Measurements from ENCODE around the gene KLRC3. TPM values are rescaled to one million over a fixed set of nuclear protein-coding genes. Genes with fewer than 3 reads are reported as not detected.

KLRC3 gene
- total RNA-seq, 4 donors from 2014 or later: not detected

GRCh38 chr12:10364815-10365622 is 55.4 kb downstream of the KLRC3 start:
- Histone ChIP-seq H3K4me1 (peaks cover 13 to 40% (median 29%) of the 10 kb centered on the region in 4 donors), H3K27me3 (no peaks in the 10 kb centered on the region), H3K36me3 (no peaks in the 10 kb centered on the region), H3K4me3 (peak overlapping the region; percentile 56 to 63 (median 60)), H3K27ac (peak overlapping the region; percentile 89 to 96 (median 94)), H3K9me3 (no peaks in the 10 kb centered on the region)
- in situ Hi-C loops (cut with MboI; ENCODE audit: low pct_ligation_motif_present in 1 of 4, low pct_unique_long_range_greater_than_20kb in 1 of 4, low sequenced_read_pairs in 3 of 4): no loop called here
- DNase-seq: peak; percentile 71
- 2 to 6% methylated on average over 8 to 15 of the region's 15 CpGs for WGBS, 2 donors (ENCODE audit: low coverage in 1 of 2)
- TF ChIP-seq POLR2AphosphoS5 (IDR thresholded peaks at IDR 0.05): peak in 2 of 3 donors; percentile 27 to 41
- TF ChIP-seq POLR2A (IDR thresholded peaks at IDR 0.05): peak; percentile 17
- TF ChIP-seq EP300 (IDR thresholded peaks at IDR 0.05; ENCODE audit: low read depth): no peak
- TF ChIP-seq CTCF (IDR thresholded peaks at IDR 0.05): no peak
- intact Hi-C loops (cut with DNase I; ENCODE audit: low total_unique reads): no loop called here

- Histone ChIP-seq H3K9me3 (no peaks in the 10 kb centered on the region), H3K4me3 (peak overlapping the region; percentile 56 to 63 (median 60)), H3K27me3 (no peaks in the 10 kb centered on the region), H3K4me1 (peaks cover 13 to 40% (median 29%) of the 10 kb centered on the region in 4 donors), H3K36me3 (no peaks in the 10 kb centered on the region), H3K27ac (peak overlapping the region; percentile 89 to 96 (median 94))
- peak; percentile 41 for DNase-seq
- WGBS, 2 donors (ENCODE audit: low coverage in 1 of 2): 0 to 10% methylated on average over 4 to 18 of the region's 19 CpGs
- intact Hi-C loops (cut with DNase I; ENCODE audit: low total_unique reads) (no loop called here), in situ Hi-C loops (cut with MboI; ENCODE audit: low pct_ligation_motif_present in 1 of 4, low pct_unique_long_range_greater_than_20kb in 1 of 4, low sequenced_read_pairs in 3 of 4) (no loop called here)
- TF ChIP-seq POLR2A (IDR thresholded peaks at IDR 0.05) (peak; percentile 58), POLR2AphosphoS5 (IDR thresholded peaks at IDR 0.05) (peak in 1 of 3 donors; percentile 31), CTCF (IDR thresholded peaks at IDR 0.05) (no peak), EP300 (IDR thresholded peaks at IDR 0.05; ENCODE audit: low read depth) (no peak)
Observed at GRCh38 chr12:10363914-10364814, 56.2 kb downstream of the KLRC3 start.

- Histone ChIP-seq H3K4me1 (peaks cover 13 to 40% (median 29%) of the 10 kb centered on the region in 4 donors), H3K9me3 (no peaks in the 10 kb centered on the region), H3K27me3 (no peaks in the 10 kb centered on the region), H3K36me3 (no peaks in the 10 kb centered on the region), H3K27ac (peak overlapping the region; percentile 89 to 96 (median 94)), H3K4me3 (peak overlapping the region in 3 of 4 donors; percentile 60 to 63 (median 61))
- intact Hi-C loops (cut with DNase I; ENCODE audit: low total_unique reads): no loop called here
- in situ Hi-C loops (cut with MboI; ENCODE audit: low pct_ligation_motif_present in 1 of 4, low pct_unique_long_range_greater_than_20kb in 1 of 4, low sequenced_read_pairs in 3 of 4): no loop called here
- 8 to 55% methylated on average over 2 to 5 of the region's 5 CpGs for whole genome bisulfite sequencing, 2 donors (ENCODE audit: low coverage in 1 of 2)
- DNase-seq: no peak
- no peak for TF ChIP-seq CTCF (IDR thresholded peaks at IDR 0.05)
- no peak for TF ChIP-seq EP300 (IDR thresholded peaks at IDR 0.05; ENCODE audit: low read depth)
- no peak for TF ChIP-seq POLR2AphosphoS5 (IDR thresholded peaks at IDR 0.05)
Observed at GRCh38 chr12:10363658-10363913, 56.8 kb downstream of the KLRC3 start.

All from transverse colon (tissue), 4 donors.